ENCODE data around the gene CCDC122.

CCDC122 gene

DNA sequence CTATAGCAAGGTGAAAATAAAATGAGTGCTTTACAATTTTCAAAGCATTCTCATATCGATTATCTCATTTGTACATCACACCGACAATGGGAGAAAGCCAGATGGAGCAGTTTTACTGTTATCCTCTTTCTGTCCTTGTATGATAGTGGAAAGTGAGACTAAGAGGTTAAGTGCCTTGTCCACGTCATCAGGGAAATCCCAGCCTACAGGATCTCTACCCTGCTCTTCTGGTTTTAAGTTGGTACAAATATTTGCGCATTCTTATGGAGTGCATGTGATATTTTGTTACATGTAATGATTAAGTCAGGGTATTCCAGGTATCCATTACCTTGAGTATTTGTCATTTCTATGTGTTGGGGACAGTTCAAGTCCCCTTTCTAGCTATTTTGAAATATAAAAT is 80.3 kb downstream of the CCDC122 start:
- no peak for DNase-seq

- no peak for DNase-seq
Measured at GRCh38 chr13:43797869-43798268, 81.7 kb downstream of the CCDC122 start.

- no peak for DNase-seq
Measured at GRCh38 chr13:43797159-43797558, 82.4 kb downstream of the CCDC122 start.

DNA sequence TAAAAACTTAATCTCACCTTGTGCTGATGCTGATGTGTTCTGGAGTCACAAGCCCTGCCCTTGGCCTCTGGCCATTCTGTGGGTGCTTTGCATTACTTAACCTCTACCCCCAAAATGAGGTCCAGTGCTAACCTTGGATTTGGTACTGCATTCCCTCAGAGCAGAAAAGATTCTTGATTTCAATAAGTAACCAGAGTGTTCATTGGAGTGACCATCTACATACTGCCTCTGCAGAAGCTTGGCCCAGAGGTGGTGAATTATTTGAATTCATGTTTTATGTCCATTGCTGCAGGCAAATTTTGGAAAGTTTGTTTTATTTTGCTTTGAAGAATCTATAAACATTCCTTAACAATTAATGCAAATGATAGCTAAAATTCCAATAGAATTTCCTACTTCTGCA is 85.1 kb downstream of the CCDC122 start:
- DNase-seq: no peak

GRCh38 chr13:43792076-43792881 is 87.3 kb downstream of the CCDC122 start:
- no peak for DNase-seq

DNA sequence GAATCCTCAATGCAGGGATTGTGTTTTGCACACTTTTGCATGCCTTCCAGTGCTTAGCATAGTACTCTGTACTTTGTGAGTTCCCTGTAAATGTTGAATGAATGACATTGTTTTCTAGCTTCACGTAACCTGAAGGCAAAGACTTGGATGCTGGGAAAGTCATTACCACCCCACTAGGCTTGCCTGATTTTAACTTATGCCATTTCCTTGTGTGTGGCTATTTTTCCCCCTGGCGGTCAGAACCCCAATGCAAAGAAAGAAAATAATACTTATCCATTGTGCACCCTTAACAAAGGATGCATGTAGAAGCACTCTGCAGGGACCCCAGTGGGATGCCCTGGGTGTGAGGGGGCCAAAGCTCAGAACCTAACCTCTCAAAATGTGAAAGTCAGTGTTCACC is 91.5 kb downstream of the CCDC122 start:
- DNase-seq: no peak

DNA sequence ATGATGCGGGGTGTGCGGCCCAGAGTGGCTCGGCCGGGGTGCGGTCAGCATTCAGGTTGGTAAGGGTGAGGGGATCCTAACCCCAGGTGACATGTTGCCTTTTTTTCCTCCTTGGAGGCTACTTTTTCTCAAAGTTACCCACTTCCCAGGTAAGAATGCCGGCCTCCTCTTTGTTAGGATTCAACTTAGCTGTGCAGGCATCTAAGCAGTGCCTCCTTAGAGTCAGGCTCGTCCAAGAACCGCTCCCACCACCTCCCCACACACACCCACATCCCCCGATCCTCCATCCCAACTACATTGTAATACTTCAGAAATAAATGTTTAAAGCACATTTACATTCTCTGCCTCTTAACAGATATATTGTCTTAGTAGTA is 92.0 kb downstream of the CCDC122 start:
- DNase-seq: no peak

DNA sequence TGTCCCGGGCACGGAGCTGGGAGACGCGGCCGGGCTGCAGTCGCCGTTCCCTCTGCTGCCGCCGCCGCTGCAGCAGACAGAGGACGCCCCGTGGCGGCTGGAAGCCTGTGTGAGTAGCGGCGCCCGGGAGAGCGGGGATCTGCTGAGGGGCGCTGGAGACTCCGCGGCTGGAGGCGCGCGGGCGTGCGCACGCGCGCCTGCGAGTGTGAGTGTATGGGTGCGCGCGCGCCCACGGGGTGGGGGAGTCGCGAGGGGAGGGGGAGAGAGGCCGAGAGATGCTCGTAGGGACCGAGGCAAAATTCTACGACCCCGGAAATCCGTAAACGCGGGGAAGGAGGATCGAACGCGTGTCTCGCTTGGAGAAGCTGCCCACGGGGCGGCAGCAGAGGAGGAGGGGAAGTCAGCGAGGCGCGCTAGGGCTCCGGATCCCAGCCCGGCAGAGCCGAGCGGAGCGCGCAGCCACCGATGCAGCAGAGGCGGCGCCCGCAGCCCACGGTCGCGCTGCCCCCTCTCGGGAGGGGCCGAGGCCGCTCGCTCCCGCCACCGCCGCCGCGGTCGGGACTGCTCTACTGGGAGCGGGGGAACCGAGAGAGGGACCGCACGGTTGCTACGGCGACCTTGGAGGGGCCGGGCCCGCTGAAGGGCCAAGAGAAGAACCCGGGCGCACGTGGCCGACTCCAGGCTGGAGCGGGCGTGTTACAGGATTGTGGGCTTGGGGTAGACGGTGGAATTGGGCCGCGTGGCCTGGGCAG is 92.6 kb downstream of the CCDC122 start, which contains the start of gene ENOX1:
TSS of gene ENOX1 (minus strand) at position 207 of the 752 bp plus-strand sequence.
- DNase-seq: no peak

DNA sequence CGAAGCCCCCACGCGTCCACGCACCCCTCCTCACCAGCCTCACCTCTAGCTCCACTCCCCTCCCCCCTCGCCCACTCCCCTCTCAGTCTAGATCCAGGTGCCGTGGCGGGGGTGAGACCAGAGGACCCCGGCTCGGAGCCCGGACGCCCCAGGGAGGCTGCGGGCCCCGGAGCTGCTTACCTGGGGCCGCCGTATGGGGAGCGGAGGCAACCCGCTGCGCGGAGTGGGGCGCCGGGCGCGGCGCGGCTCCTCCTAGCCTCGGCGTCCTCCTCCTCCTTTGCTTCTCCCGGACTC is 93.1 kb downstream of the CCDC122 start:
- no peak for DNase-seq

Measured in NCI-H1436 (cell line).